Fibroblast of gingiva (primary cell): ENCODE results near the gene HJURP.

Experiments
- DNase-seq: peaks from one replicate; pipeline ENCODE4 v3.0.0-alpha.2; 2011; ENCODE audit warnings: low read depth

HJURP gene

DNA sequence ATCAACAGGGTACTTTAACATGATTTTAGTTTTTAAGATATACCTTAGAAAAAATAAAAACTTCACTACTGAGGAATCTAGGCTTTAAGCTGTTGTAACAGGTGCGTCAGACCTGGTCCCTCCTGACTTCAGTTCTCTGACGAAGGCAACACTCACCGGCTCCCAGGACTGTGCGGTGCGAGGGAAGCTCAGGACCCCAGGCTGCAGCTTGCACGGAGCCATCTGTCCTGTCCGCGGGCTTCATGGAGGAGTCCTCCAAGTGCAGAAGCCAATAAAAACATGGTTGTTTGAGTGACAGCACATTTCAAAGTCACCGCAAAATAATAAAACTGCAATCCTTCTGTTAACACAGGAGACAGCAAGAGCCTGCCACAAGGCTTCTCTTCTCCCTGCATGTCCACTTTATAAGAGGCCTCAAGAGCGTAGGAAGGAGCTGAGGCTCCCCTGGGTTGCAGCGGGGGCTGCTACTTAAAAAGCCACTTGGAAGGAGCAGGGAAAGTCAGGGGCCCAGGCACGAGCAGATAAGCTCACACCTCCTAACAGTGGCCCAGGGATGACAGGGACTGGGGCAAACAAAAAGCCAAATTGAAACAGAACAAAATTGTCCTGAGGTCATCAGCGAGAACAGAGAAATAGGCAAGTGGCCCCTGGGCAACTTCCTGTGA lies 4.6 kb downstream of the HJURP start:
- DNase-seq: no peak

DNA sequence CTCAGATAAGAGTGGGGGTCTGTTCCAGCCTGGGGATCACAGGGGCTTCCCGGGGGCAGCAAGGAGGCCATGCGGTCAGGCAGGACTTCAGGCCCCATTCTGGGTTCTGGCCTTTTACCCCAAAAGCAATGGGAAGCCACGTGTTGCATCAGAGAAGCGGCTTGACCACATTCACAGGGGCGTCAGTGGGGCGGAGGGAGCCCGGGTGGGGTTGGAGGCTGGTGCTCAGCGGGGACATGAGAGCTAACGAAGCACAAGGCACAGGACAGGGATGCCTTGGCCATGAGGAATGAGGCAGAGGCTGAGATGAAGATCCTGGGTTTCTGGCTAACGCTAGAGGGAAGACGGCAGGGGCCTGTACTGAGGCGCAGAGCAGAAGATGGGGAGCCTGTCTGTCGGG lies 6.1 kb downstream of the HJURP start:
- no peak for DNase-seq

DNA sequence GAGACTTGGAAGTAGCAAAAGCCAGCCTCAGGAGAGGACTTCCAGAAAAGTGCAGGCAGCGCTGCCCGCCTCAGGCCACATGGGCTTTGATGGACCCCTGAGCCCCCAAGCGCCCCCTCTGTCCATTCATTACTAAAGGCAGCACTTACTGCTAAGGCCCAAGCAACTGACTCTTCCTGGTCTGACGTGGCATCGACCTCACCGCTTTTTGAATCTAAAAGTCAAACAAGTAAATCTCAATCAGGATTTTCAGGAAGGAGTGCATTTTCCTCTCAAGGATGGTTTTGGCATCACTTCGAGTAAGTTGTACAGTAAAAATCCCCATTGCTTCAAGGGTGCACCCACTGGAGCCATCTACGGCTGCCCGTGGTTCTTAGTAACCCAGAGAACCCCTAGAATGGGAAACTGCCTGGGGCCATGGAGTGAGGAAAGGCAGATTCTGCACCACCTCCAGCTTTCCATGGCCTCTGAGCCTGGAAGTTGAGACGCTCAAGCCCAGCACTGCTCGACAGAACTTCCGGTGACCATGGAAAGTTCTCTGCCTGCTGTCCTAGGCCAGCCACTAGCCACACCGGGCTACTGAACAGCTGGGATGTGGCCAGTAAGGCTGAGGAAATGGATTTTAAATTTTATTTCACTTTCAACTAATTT lies 7.0 kb downstream of the HJURP start:
- no peak for DNase-seq

DNA sequence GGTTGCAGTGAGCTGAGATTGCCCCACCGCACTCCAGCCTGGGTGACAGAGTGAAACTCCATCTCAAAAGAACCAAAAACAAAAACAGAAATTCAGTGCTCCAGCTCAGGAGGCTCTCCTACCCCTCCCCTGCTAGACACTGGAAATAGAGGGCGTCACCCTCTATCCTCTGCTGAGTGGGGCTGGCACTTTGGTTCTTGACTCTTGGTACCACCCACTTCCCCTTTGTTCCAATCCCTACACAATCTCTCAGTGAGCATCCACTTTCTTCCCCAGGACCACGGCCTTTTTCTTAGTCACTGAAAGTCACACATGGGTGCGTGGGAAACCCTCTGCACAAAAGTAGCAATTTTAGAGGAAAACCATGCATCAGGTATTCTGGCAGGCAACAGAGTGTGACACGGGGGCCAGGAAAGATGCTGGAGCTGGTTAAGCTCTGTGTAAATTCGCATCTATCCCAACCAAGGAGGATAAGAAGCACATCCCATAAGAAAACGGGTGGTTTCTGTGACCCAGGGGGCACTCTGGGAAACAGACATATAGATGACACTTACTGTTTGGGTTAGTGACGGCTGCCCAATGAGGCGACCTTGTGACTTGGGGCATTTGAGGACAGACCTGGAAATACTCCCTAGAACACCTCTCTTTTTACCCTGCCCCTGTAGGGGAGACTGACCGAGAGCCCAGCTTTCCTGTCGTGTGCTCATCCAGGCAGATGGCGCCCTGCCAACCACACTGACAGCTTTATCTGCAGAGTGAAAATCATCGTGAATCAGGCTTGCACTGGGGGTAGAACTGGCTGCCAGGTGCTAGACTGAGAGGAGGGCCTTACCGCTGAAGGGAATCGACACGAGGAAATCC lies 7.7 kb downstream of the HJURP start:
- no peak for DNase-seq

DNA sequence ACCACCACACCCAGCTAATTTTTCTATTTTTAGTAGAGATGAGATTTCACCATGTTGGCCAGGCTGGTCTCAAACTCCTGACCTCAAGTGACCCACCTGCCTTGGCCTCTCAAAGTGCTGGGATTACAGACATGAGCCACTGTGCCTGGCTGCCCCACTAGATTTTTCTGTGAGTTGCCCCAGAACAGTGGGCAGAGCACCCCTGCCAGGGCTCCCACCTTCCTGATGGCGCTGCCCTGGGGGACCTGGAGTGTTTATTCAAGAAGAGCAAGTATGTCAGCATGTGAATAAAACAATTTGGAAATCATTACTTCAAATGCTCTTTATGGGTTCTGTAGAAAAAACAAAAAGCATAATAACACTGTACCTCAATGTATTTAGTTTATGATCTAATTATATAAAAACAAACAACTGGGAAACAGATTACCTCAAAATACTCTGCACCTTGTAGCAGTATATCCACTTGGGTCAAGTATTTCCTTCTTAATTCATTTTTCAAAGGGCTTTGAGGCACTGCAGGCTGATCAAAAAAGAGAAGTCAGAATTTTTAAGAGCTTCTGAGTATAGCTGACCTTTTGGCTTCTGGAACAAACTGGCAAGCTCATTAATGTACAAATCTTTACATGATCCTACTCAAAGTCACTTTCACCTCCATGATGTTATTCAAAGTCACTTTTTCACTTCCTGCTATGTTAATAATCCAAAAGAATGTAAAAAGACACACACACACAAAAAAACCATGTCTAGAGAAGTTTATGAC lies 8.9 kb downstream of the HJURP start:
- DNase-seq: no peak

DNA sequence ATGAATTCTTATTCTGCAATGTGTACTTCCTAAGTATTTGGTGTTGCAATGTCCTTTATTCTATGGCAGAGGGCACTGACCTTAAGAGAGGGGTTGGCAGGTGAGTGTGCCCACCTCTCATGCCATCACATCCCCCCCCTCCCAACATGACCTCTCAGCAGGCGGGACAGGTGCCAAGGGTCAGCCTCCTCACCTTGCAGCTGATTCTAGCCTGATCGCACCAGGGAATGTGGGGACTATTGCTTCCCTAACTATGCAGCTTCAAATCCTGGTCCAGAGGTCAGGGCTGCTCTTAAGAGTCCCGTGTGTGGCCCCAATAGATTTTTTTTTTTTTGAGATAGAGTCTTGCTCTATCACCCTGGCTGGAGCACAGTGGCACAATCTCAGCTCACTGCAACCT lies 9.5 kb downstream of the HJURP start:
- DNase-seq: no peak

DNA sequence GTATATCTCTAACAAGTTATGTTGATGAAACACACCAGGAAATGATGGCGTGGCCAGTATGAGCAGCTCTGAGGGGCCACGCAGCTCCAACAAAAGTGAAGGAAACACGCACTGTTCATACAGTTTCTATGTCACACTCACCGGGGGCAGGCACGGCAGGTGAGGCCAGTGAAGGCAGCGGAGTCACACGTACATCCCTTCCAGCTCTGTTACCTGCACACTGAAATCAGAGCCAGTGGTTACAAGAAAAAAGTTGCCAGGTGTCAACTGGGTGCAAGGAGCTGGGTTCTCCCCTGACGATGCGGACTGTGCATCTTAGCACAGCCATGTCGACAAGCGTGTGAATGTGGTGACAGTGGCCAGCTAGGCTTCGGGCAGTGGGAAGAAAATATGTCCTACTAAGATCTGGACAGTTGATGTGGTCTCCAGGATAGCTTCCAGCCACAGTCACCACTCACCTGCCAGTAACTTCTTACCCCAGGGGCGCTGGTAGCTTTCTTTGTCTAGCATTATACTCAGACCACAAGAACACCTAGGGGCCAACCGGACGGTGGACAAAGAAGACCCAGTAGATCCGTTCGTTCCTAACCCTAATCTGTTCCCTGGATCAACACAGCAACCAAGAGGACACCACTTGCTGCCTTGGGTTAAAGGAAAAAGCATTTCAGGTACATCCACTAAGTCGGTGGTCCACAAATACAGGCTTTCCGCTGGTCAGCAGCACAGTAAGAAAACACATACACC lies 10.1 kb downstream of the HJURP start:
- DNase-seq: no peak

DNA sequence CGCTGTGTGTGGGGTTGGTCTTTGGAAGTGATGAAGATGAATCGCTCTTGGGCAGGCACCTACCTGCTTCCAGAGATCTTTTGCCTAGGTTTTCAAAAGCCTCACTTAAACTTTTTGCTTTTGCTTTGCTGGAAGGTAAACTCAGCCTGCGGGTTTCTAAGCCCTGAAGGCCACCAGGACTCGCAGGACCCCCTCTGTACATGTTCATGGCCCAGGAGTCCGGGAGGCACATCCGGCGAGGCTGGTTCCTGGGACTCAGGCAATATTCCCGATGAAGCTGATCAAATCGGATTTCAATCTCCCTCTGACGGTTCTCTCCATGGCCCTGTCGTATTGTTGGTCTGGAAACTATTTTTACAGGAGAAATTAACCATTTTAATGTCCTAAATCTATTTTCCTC lies 13.2 kb downstream of the HJURP start:
- DNase-seq: no peak

DNA sequence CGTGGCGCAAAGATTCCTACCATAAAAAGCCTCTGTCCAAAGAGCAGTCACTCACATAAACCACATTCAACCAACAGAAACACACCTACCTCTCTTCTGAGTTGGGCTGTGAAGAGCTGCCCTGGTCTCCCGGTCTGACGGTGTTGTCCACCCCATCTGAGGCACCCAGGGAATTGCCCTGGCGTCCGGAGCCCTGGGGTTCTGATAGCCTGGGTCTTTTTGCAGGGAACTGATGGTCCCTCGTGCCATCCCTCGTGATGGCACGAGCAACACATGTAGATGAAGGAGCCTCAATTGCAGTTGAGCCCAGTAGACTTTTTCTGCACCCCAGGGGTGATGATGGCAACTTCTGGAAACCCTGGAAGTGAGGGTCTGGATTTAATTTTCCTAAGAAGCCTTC lies 13.8 kb downstream of the HJURP start:
- DNase-seq: no peak

DNA sequence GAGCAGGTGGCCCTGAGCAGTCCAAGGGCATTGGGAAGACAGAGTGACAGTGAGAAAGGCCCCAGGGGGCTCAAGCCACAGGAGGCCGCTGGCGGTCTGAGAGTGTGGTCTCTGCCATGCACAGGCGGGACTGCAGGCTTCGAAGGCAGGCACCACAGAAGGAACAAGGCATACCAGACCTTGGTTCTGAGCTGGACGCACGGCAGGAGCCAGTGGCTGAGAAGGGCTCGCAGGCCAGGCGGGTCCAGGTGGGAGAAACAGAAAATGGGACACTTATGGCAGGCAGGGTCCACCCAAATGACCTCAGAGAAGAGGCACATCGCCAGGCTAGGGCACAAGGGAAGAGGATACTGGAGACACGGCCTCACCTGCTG lies 14.9 kb downstream of the HJURP start:
- DNase-seq: no peak

DNA sequence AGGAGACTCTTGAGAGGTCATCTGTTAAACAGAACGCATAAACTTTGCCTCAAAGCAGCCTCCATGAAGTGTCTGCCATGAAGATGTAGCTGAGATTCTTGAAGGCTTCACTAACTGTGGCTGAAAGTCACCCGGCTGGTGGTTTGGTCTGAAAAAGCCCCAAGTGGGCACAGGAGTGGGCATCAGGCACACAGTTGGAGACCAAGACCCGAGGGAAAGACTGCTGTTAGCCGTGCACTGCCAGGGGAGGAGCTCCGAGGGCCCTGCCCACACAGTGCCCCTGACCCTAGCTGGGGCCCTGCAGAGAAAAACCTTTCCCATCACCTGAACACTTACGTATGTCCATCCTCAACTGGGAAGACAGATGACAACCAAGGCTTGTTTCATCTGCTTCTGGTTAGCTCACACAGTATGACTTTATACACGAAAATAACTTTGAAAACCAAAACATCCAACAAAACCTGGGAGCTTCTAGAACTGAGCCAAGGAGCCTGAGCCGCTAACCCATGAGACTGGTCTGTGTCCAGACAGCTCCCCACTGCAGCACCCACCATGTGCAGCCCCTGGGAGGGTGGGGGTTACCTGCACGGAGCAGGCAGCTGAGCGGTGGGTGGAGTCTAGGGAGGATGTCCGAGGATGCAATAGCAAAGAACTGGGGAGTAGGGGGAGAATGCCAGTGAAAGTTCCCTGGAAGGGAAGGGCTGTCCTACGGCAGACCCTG lies 15.4 kb downstream of the HJURP start:
- DNase-seq: no peak

DNA sequence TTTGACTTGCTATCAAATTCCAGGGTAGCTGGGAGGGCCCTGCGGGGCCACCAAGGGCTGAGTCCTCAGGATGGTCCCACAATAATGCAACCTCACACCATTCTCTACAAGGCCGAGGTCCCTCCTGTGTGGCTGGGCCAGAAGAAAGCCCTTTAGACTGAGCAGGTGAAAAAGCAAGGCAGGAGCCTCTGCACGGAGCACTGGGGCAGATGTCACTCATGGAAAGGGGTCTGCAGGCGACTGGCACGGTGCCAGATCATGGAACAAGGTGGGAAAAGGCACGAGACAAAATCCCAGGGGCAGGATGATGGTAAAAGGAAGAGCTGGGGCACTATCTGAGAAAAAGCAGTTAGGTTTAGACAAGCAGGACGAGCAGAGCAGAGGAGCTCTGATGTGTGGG lies 16.1 kb downstream of the HJURP start:
- DNase-seq: no peak

DNA sequence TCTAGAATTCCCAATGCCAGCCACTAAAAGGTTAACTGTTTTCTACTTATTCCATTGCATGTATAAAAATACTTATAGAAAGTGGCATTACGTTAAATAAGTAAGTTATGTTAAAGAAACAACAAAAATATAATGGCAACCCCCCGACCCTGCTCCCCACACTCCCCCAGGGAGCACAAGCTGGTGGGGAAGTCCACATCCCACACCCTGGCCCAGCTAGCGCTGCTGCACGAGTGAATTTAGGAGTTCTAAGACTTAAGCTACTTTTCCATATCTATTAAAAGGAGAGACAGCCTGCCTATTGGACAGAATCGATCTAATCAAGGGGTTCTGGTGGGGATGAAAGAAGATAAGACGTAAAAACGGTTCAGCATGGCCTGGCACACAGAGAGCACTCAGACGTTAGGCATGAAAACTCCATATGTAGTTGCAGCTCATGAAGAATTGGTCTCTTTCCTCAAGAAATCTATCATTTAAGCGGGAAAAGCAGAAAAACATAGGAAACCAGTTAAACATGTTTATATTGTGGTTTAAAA lies 16.6 kb downstream of the HJURP start:
- no peak for DNase-seq

DNA sequence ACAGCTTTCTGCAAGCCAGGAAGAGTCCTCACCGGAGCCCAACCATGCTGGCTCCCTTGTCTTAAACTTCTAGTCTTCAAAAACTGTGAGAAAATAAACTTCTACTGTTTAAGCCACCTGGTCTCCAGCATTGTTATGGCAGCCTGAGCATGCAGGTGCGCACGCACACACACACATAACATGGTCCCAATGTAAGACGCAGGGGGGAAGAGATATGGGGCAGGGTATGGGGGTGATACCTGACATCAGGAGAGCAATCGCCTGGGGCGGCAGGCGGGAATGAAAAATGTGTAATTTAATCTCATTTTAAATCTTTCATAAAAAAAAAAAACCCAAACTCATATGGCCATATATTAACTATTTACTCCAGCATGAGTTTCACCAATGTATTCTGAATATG lies 18.0 kb downstream of the HJURP start:
- DNase-seq: no peak

DNA sequence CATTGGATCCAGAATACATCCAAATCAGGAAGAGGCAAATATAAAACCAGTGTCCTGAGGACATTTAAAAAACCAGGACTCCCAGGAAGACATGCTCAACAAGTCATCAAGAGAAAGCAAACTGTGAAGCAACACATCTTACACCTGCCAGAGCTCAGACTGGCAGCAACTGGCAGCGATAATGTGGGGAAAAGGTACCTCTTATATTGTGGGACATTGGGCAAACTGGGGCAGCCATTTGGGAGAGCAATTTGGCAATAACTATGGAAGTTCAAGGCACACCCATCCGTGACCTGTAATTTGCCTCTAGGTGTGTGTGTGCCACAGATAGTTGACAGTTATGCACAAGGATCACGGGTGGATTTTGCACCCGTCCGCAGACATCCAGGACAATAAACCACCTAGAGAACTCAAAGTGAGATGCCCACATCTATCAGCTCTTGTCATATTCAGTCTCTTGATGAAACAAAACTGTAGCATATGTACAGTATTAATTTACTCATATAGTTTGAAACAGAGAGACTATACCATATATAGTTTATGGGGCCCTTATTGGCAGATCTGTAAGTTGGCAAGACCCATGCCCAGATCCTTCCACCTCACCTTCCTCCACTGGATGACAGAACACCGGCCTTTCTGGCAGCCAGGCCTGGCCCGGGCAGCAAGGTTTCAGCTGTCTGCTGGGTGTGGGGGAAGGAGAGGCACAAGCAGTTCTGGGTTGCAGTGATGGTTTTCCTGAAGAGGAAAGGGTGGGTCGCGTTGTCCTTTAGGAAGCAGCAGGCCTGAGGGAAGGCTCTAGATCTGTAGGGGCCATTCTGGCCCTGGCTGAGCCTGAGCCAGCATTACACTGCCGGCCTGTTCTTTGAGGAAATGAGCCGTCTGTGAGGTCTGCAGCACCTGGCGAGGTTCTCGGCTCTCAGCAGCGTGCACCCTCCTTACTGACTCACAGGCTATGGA lies 18.8 kb downstream of the HJURP start:
- DNase-seq: no peak

DNA sequence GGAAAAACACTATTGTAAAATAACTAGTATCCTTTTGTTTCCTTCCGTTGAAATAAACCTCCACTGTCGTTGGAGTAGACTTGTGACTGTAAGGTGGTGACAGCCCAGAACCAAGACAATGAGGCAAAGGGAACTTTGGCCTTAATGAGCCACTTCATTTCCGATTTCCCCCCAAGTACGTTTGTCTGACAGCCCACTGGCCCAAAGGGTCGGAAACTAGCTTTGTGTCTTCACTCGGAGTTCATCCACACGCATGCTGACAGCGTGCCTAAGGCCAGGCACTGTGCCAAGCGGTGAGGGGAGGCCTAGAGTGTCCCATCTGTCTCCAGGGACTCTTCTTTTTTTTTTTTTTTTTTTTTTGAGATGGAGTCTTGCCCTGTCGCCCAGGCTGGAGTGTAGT lies 21.0 kb downstream of the HJURP start:
- DNase-seq: no peak

DNA sequence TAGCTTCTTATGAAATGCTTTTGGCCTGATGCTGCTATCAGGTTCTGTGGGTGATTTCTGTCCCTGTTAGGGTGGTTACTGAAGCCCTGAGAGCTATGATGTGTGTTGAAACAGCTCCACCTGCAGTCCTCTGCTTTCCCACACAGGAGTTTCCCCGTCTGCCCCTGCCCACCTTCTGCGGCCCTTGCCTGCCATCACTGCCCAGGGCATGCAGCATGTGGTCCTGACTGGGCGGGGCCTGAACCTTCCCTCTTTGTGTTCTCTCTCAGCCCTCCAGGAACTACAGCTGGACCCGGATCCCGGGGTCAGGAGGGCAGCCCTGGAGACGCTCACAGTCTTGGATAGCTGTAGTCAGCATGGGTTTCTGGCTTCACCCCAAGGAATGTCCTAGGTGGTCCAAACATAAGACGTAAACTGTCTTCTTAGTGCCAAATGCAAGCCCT lies 21.4 kb downstream of the HJURP start:
- DNase-seq: peak; percentile 14

DNA sequence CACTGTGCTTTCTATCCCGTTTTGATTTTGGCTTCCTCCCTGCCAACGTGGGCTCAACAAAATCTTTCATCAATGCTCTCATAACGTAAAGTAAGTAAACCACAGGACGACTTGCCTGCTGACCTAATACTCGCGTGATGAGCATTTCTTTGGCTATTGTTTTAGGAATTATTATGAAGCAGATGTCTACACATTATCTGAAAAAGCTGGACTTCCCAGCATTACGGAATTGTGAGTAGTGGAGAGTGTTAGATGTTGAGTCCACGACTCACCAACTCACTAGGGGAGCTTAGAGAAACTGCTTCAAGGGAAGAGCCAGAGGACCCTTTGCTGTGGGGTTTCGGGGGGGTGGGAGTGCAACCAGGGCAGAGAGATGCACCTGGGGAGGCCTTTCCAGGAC lies 21.9 kb downstream of the HJURP start:
- DNase-seq: no peak

DNA sequence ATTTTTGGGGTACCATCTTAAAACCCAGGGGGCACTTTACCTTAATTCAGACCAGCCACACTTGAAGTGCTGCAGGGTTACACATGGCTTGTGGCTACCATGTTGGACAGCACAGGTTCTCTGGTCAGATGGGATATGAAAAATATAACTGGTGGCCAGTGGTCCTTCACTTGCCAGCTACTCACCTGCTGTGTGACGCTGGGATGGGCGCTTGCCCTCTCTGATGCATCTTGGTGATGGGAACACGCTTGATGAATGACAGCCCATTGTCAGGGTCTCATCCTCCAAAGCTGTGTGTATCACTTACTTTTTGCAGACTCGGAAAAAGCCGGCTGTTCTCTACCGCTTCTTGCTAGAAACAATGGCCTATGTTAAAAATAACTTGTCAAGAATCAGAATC lies 22.5 kb downstream of the HJURP start:
- no peak for DNase-seq
